ENCODE measurements around the gene RASGRP4.

DNA sequence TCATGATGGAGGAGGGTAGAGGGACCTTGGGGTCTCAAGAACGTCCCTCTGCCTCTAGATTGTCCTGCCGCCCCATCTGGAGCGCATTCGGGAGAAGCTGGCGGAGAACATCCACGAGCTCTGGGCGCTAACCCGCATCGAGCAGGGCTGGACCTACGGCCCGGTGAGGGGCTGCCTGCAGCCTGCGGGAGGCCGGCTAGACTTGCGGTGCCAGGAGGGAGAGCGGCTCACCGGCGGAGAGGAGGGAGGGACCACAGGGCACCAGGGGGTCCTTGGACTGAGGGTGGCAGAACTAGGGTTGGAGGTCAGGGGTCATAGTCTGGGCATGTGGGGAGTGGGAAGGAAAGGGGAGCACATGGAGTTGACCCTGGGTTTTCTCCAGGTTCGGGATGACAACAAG lies 37.3 kb upstream of the RASGRP4 start:
- TF ChIP-seq, protein P1, sequence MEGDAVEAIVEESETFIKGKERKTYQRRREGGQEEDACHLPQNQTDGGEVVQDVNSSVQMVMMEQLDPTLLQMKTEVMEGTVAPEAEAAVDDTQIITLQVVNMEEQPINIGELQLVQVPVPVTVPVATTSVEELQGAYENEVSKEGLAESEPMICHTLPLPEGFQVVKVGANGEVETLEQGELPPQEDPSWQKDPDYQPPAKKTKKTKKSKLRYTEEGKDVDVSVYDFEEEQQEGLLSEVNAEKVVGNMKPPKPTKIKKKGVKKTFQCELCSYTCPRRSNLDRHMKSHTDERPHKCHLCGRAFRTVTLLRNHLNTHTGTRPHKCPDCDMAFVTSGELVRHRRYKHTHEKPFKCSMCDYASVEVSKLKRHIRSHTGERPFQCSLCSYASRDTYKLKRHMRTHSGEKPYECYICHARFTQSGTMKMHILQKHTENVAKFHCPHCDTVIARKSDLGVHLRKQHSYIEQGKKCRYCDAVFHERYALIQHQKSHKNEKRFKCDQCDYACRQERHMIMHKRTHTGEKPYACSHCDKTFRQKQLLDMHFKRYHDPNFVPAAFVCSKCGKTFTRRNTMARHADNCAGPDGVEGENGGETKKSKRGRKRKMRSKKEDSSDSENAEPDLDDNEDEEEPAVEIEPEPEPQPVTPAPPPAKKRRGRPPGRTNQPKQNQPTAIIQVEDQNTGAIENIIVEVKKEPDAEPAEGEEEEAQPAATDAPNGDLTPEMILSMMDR (IDR thresholded peaks at IDR 0.05; ENCODE audit: low read length), result no peak
- TF ChIP-seq EZH2 (IDR thresholded peaks at IDR 0.05; ENCODE audit: borderline replicate concordance, low read length), result no peak
